ENCODE data around the gene RNU2-63P. TPM values are rescaled to one million over a fixed set of nuclear protein-coding genes. Genes with fewer than 3 reads are reported as not detected.

Gene RNU2-63P
- total RNA-seq, 4 donors from 2014 or later = not detected

GRCh38 chr2:88036182-88036581 is 19.8 kb upstream of the RNU2-63P start:
- Histone ChIP-seq H3K4me3 (no peak overlapping the region), H3K36me3 (peaks cover 0 to 41% (median 31%) of the 10 kb centered on the region in 4 donors), H3K9me3 (no peaks in the 10 kb centered on the region), H3K4me1 (peaks cover 0 to 16% (median 0%) of the 10 kb centered on the region in 4 donors), H3K27me3 (no peaks in the 10 kb centered on the region), H3K27ac (replicated peaks in 1 of 4) (no peak overlapping the region)
- intact Hi-C loops (cut with DNase I) = no loop called here
- DNase-seq (ENCODE audit: extremely low spot score) = no peak
- TF ChIP-seq CTCF (IDR thresholded peaks at IDR 0.05) (no peak), POLR2A (IDR thresholded peaks at IDR 0.05; ENCODE audit: low read depth) (no peak), POLR2AphosphoS5 (IDR thresholded peaks at IDR 0.05) (no peak), EP300 (IDR thresholded peaks at IDR 0.05) (no peak)
- 71% methylated on average over 2 of the region's 2 CpGs for WGBS

- TF ChIP-seq CTCF (IDR thresholded peaks at IDR 0.05) (no peak), EP300 (IDR thresholded peaks at IDR 0.05) (no peak), POLR2AphosphoS5 (IDR thresholded peaks at IDR 0.05) (no peak), POLR2A (IDR thresholded peaks at IDR 0.05; ENCODE audit: low read depth) (no peak)
- no peaks in the 10 kb centered on the region for H3K27me3 ChIP-seq
- 88% methylated on average over 7 of the region's 7 CpGs for WGBS
- H3K4me3 ChIP-seq = no peak overlapping the region
- H3K4me1 ChIP-seq = peaks cover 0 to 7% (median 0%) of the 10 kb centered on the region in 4 donors
- no peak for DNase-seq (ENCODE audit: extremely low spot score)
- intact Hi-C loops (cut with DNase I) = no loop called here
- peaks cover 14 to 75% (median 56%) of the 10 kb centered on the region in 4 donors for H3K36me3 ChIP-seq
- H3K27ac ChIP-seq (replicated peaks in 1 of 4) = no peak overlapping the region
- H3K9me3 ChIP-seq = no peaks in the 10 kb centered on the region
These were observed 15.8 kb upstream of the RNU2-63P start for GRCh38 chr2:88032070-88032702.

GRCh38 chr2:88028931-88029330 is 12.6 kb upstream of the RNU2-63P start:
- Histone ChIP-seq H3K36me3 (peaks cover 20 to 72% (median 47%) of the 10 kb centered on the region in 4 donors), H3K27me3 (no peaks in the 10 kb centered on the region), H3K27ac (replicated peaks in 1 of 4) (no peak overlapping the region), H3K4me3 (no peak overlapping the region), H3K4me1 (no peaks in the 10 kb centered on the region), H3K9me3 (no peaks in the 10 kb centered on the region)
- TF ChIP-seq POLR2A (IDR thresholded peaks at IDR 0.05; ENCODE audit: low read depth) = no peak
- TF ChIP-seq CTCF (IDR thresholded peaks at IDR 0.05) = no peak
- no peak for TF ChIP-seq EP300 (IDR thresholded peaks at IDR 0.05)
- no peak for TF ChIP-seq POLR2AphosphoS5 (IDR thresholded peaks at IDR 0.05)
- DNase-seq (ENCODE audit: extremely low spot score) = no peak
- 91% methylated on average over 4 of the region's 4 CpGs for WGBS
- intact Hi-C loops (cut with DNase I) = no loop called here

- Histone ChIP-seq H3K4me3 (no peak overlapping the region), H3K36me3 (peaks cover 20 to 62% (median 37%) of the 10 kb centered on the region in 4 donors), H3K27me3 (no peaks in the 10 kb centered on the region), H3K27ac (replicated peaks in 1 of 4) (no peak overlapping the region), H3K4me1 (no peaks in the 10 kb centered on the region), H3K9me3 (no peaks in the 10 kb centered on the region)
- no peak for TF ChIP-seq CTCF (IDR thresholded peaks at IDR 0.05)
- TF ChIP-seq POLR2AphosphoS5 (IDR thresholded peaks at IDR 0.05) = no peak
- TF ChIP-seq EP300 (IDR thresholded peaks at IDR 0.05) = no peak
- TF ChIP-seq POLR2A (IDR thresholded peaks at IDR 0.05; ENCODE audit: low read depth) = no peak
- intact Hi-C loops (cut with DNase I) = no loop called here
- WGBS = 73% methylated on average over 10 of the region's 10 CpGs
- no peak for DNase-seq (ENCODE audit: extremely low spot score)
These were observed 11.5 kb upstream of the RNU2-63P start for GRCh38 chr2:88027697-88028389.

Data from esophagus muscularis mucosa (tissue), 4 donors.